Gastrocnemius medialis (tissue), 4 donors: ENCODE measurements around the gene BCL2. TPM values are rescaled to one million over a fixed set of nuclear protein-coding genes. Genes with fewer than 3 reads are reported as not detected.
A peak's percentile ranks its signal among the peaks of the same experiment; 100 is the strongest.

Experiments used
- ATAC-seq, 2 donors: fragments of 150-250 bp; one replicate each; pipeline ENCODE4 v1.9.1; 2016
- DNase-seq, 2 donors: peaks; one replicate each; pipeline ENCODE4 v3.0.0-alpha.2; 2019
- H3K27ac ChIP-seq, 4 donors: fragments of 200-600 bp; sonication (generic); 1 replicate in 1 of 4; 2 replicates in 3 of 4; pipeline ENCODE4 v1.5.1; 2016 to 2018; ENCODE audit warnings: mild to moderate bottlenecking in 2 of 4, moderate library complexity in 1 of 4
- H3K27me3 ChIP-seq, 3 donors: fragments of 200-600 bp; sonication (generic) in 2 of 3; 1 replicate in 1 of 3; 2 replicates in 2 of 3; pipeline versions ENCODE4 v1.5.1 to v1.6.0; 2016 to 2019; ENCODE audit warnings: mild to moderate bottlenecking in 1 of 3, moderate library complexity in 1 of 3
- H3K36me3 ChIP-seq, 2 donors: fragments of 200-600 bp; sonication (generic) in 1 of 2; one replicate each; pipeline ENCODE4 v1.5.1; 2017 to 2018
- H3K4me1 ChIP-seq, 2 donors: fragments of 200-600 bp; sonication (generic) in 1 of 2; one replicate each; pipeline ENCODE4 v1.5.1; 2016 to 2017; ENCODE audit warnings: mild to moderate bottlenecking in 2 of 2
- H3K4me3 ChIP-seq, 4 donors: fragments of 200-600 bp; sonication (generic) in 3 of 4; 1 replicate in 1 of 4; 2 replicates in 3 of 4; pipeline ENCODE4 v1.5.1; 2016 to 2019; ENCODE audit warnings: mild to moderate bottlenecking in 2 of 4
- H3K9me3 ChIP-seq, 3 donors: fragments of 200-600 bp; sonication (generic) in 2 of 3; 1 replicate in 1 of 3; 2 replicates in 2 of 3; pipeline ENCODE4 v1.5.1; 2016 to 2019
- POLR2A ChIP-seq, 2 donors: fragments of 450-650 bp; IDR thresholded peaks; one replicate each; pipeline ENCODE4 v1.6.1; 2017; ENCODE audit warnings: antibody characterized with exemption in 2 of 2, mild to moderate bottlenecking in 2 of 2, moderate library complexity in 2 of 2
- in situ Hi-C, 4 donors: fragments of 200-750 bp; cut with MboI; loops; one replicate each; pipeline versions ENCODE4 v1.15.0 to v1.8.0; 2017; ENCODE audit warnings: low sequenced_read_pairs in 4 of 4
- intact Hi-C: fragments of 100-400 bp; cut with DNase I; formaldehyde crosslinking; loops from one replicate; pipeline ENCODE4 v1.15.1; 2023; ENCODE audit warnings: low total_unique reads
- total RNA-seq, 4 donors: library from RNA; depleted of rRNA; stranded (reverse); fragments of >200 nt; gene quantifications; one replicate each; pipeline versions ENCODE4 v1.1.0 to v1.2.3, GENCODE V29; 2016
- TF ChIP-seq, protein P1 (sequence below), 5 experiments: fragments of 450-650 bp in 3 of 5; fragments of 200-600 bp in 2 of 5; sonication (generic) in 2 of 5; IDR thresholded peaks in 4 of 5; conservative IDR thresholded peaks in 1 of 5; 1 replicate in 4 of 5; 2 replicates in 1 of 5; pipeline ENCODE4 v1.5.1; 2016 to 2019; ENCODE audit warnings: antibody characterized with exemption in 5 of 5, mild to moderate bottlenecking in 3 of 5, moderate library complexity in 3 of 5

BCL2 gene
- total RNA-seq, 4 donors from 2014 or later: 6.2 to 20.4 (median 13.7) TPM

DNA sequence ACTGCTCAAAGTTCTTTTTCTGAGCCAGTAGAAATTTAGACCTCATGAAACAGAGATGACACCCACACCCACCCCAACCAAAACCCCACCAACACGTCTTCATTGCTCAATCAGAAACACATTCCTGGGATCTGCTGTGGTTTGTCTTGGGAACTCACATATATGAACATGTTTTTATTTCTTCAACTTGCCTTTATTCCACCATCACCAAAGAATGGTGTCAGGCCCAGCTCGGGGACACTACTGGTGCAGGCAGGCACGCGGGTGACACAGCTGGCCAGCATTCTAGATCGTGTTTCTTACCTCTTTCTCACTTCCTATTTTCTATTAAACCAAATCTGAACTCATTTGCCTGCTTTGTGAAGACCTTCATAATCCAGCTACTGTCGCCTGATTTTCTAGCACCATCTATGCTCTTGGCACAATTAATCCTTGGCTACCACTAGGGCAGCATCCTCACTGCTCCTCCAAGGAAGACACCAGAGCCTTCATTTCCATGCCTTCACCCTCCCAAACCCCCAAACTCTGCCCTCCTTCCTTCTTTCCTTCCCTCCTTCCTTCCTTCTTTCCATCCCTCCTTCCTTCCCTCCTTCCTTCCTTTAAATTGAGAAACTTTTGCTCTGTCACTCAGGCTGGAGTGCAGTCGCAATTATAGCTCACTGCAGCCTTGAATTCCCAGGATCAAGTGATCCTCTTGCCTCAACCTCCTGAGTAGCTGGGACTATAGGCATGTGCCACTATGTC is 157.1 kb downstream of the BCL2 start:
- peak overlapping the region; percentile 65 to 77 (median 74) for H3K27ac ChIP-seq
- DNase-seq: no peak
- no peak for TF ChIP-seq POLR2A (IDR thresholded peaks at IDR 0.05)
- no peak for ATAC-seq
- intact Hi-C loops (loop anchor here (2.0 kb wide), 1 partner anchor 16 kb away; no protein-coding TSS in a partner anchor), in situ Hi-C loops (no loop called here)
- no peaks in the 10 kb centered on the region for H3K36me3 ChIP-seq
- H3K9me3 ChIP-seq: no peaks in the 10 kb centered on the region
- H3K4me1 ChIP-seq: peaks cover 25 to 30% of the 10 kb centered on the region in 2 donors
- no peak overlapping the region for H3K4me3 ChIP-seq
- H3K27me3 ChIP-seq: no peaks in the 10 kb centered on the region

DNA sequence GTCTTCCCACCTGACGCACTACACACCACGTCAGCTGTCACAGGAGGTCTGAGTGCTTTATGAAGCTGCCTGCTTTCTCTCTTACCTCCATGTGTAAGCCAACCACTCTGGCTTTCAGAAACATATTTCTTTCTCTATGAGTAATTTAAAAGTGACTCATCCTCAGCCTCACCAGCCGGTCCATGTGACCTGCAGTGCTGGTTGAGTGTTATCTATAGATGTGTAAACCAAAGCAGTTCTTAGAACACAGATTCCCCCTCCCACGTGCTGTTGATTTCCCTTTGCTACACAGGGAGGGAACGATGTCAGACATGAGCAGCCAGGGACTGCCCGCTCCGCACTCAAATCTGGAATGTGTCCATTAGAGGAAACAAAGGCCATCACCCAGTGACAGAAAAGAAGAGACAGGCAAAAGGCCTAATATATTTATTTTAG is 157.8 kb downstream of the BCL2 start:
- peaks cover 31 to 36% of the 10 kb centered on the region in 2 donors for H3K4me1 ChIP-seq
- H3K9me3 ChIP-seq: no peaks in the 10 kb centered on the region
- DNase-seq (peak; percentile 70 to 80), ATAC-seq (peak; percentile 89 to 92)
- H3K27ac ChIP-seq: peak overlapping the region; percentile 65 to 77 (median 74)
- in situ Hi-C loops: no loop called here
- intact Hi-C loops: loop anchor here (2.0 kb wide), 1 partner anchor 17 kb away; no protein-coding TSS in a partner anchor
- H3K27me3 ChIP-seq: no peaks in the 10 kb centered on the region
- peak; percentile 9 to 51 for TF ChIP-seq POLR2A (IDR thresholded peaks at IDR 0.05)
- TF ChIP-seq, protein P1, sequence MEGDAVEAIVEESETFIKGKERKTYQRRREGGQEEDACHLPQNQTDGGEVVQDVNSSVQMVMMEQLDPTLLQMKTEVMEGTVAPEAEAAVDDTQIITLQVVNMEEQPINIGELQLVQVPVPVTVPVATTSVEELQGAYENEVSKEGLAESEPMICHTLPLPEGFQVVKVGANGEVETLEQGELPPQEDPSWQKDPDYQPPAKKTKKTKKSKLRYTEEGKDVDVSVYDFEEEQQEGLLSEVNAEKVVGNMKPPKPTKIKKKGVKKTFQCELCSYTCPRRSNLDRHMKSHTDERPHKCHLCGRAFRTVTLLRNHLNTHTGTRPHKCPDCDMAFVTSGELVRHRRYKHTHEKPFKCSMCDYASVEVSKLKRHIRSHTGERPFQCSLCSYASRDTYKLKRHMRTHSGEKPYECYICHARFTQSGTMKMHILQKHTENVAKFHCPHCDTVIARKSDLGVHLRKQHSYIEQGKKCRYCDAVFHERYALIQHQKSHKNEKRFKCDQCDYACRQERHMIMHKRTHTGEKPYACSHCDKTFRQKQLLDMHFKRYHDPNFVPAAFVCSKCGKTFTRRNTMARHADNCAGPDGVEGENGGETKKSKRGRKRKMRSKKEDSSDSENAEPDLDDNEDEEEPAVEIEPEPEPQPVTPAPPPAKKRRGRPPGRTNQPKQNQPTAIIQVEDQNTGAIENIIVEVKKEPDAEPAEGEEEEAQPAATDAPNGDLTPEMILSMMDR (IDR thresholded peaks at IDR 0.05 in 4 of 5, conservative IDR thresholded peaks at IDR 0.05 in 1 of 5): no peak
- no peaks in the 10 kb centered on the region for H3K36me3 ChIP-seq
- H3K4me3 ChIP-seq: no peak overlapping the region

DNA sequence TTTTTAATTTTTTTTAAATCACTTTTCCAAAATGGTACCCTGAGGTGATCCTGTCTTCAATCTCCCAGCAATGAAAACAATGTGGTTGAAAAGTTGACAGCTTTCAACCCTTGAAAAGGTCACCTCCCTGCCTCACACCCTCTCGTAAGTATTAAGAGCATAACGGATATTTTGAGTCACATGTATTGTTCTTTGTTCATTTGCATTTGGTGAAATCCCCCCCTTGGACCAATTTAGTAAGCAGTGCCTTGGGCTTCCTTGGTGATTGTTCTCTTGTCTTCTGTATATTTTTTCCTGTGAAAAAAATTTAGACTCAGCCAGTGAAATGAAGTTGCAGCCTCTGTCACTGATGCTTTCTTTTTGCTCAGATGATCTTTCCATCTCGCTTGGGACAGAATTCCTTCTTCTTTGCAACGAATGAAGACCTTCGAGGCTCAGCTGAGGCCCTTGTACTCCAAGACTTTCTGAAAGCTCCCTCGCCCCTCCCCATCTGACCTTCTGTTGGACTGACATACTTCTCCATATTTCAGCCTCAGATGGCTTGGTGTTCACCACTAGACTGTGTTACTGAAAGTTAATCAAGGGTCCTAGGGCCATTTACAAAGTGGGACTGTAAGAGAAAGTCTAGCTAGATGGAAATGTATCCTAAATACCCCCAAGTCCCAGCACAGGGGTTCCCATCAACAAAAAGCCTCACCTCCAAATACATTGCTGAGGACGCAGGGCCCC is 158.4 kb downstream of the BCL2 start:
- H3K4me1 ChIP-seq: peaks cover 37 to 42% of the 10 kb centered on the region in 2 donors
- DNase-seq (no peak), ATAC-seq (no peak)
- no peaks in the 10 kb centered on the region for H3K9me3 ChIP-seq
- intact Hi-C loops: no loop called here
- in situ Hi-C loops: no loop called here
- no peaks in the 10 kb centered on the region for H3K27me3 ChIP-seq
- H3K27ac ChIP-seq: peak overlapping the region; percentile 65 to 77 (median 74)
- TF ChIP-seq, protein P1 (IDR thresholded peaks at IDR 0.05 in 4 of 5, conservative IDR thresholded peaks at IDR 0.05 in 1 of 5): no peak
- no peak for TF ChIP-seq POLR2A (IDR thresholded peaks at IDR 0.05)
- no peaks in the 10 kb centered on the region for H3K36me3 ChIP-seq
- no peak overlapping the region for H3K4me3 ChIP-seq

DNA sequence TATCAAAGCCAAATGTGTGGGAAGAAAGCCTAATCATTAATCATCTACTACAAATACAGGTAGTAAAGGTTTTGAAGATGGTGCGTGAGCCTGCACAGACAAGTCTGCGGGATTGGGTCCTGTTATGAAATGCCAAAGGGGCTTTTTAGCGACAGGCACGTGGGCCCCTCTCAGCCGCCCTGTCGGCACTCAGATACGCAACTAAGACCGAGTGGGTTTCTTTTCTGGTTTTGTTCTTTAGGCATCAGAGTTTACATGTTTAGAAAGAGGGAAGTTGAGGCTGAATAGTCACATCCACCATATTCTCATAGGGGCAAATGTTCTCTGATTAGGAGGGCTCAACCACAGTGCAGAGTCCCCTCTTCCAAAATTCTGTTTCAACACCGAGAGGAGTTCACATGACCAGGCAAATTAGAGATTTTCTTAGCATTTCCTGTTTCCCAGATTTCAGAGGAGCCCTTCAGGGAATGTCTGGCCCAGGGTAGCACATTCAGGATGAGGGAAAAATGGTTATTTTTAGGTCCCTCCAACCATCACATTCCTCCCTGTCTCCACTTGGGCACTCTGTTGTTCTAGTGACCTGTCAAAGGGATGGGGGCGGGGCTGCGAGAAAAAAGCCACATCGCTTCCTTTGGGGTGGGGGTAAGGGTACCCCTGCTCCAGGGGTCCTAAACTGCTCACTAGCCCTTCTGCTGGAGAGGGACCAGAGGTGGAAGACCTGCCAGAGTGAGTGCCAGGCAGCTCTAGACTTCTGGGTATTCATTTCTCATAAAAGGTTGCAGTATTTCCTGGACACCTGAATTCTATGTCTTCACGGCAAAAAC is 159.2 kb downstream of the BCL2 start:
- peaks cover 44 to 48% of the 10 kb centered on the region in 2 donors for H3K4me1 ChIP-seq
- H3K4me3 ChIP-seq: no peak overlapping the region
- TF ChIP-seq, protein P1 (IDR thresholded peaks at IDR 0.05 in 4 of 5, conservative IDR thresholded peaks at IDR 0.05 in 1 of 5): no peak
- intact Hi-C loops: no loop called here
- no peak for ATAC-seq
- peak overlapping the region in 2 of 4 donors; percentile 65 to 77 for H3K27ac ChIP-seq
- no peaks in the 10 kb centered on the region for H3K27me3 ChIP-seq
- no peaks in the 10 kb centered on the region for H3K9me3 ChIP-seq
- no peak for DNase-seq
- no peaks in the 10 kb centered on the region for H3K36me3 ChIP-seq
- in situ Hi-C loops: no loop called here
